ENCODE data around the gene TRAFD1. TPM values are rescaled to one million over a fixed set of nuclear protein-coding genes. Genes with fewer than 3 reads are reported as not detected.

Gene TRAFD1
- total and polyA plus RNA-seq, 2 donors: 25.7 to 46.3 TPM

- Histone ChIP-seq H3K9me3 (ENCODE audit: control insufficient read depth in 2 of 2, insufficient read depth in 1 of 2, low read length in 1 of 2) (no peaks in the 10 kb centered on the region), H3K4me3 (ENCODE audit: low read length in 2 of 2) (no peak overlapping the region), H3K4me1 (ENCODE audit: control insufficient read depth in 2 of 2, insufficient read depth in 2 of 2, low read length in 2 of 2) (no peaks in the 10 kb centered on the region), H3K27ac (ENCODE audit: low read depth in 1 of 2, low read length in 1 of 2) (no peak overlapping the region), H3K36me3 (ENCODE audit: control insufficient read depth in 2 of 2, insufficient read depth in 2 of 2, low read length in 1 of 2) (peaks cover 9 to 24% of the 10 kb centered on the region in 2 donors), H3K27me3 (ENCODE audit: control insufficient read depth in 2 of 2, insufficient read depth in 1 of 2, low read length in 1 of 2) (no peaks in the 10 kb centered on the region)
- DNase-seq (ENCODE audit: low read depth in 6 of 9, low spot score in 9 of 9): no peak
- WGBS: 94% methylated on average over 19 of the region's 19 CpGs
Observed at GRCh38 chr12:112169161-112169872, 44.0 kb downstream of the TRAFD1 start.

GRCh38 chr12:112169966-112170365 lies 44.6 kb downstream of the TRAFD1 start:
- 95% methylated on average over 7 of the region's 7 CpGs for WGBS

GRCh38 chr12:112170376-112170775 lies 45.0 kb downstream of the TRAFD1 start:
- Histone ChIP-seq H3K4me1 (ENCODE audit: control insufficient read depth in 2 of 2, insufficient read depth in 2 of 2, low read length in 2 of 2) (no peaks in the 10 kb centered on the region), H3K27me3 (ENCODE audit: control insufficient read depth in 2 of 2, insufficient read depth in 1 of 2, low read length in 1 of 2) (no peaks in the 10 kb centered on the region), H3K36me3 (ENCODE audit: control insufficient read depth in 2 of 2, insufficient read depth in 2 of 2, low read length in 1 of 2) (peaks cover 13 to 31% of the 10 kb centered on the region in 2 donors), H3K4me3 (ENCODE audit: low read length in 2 of 2) (no peak overlapping the region), H3K9me3 (ENCODE audit: control insufficient read depth in 2 of 2, insufficient read depth in 1 of 2, low read length in 1 of 2) (no peaks in the 10 kb centered on the region), H3K27ac (ENCODE audit: low read depth in 1 of 2, low read length in 1 of 2) (no peak overlapping the region)
- DNase-seq (ENCODE audit: low read depth in 6 of 9, low spot score in 9 of 9): peak in 2 of 9 donors; percentile 7 to 14
- 79% methylated on average over 8 of the region's 8 CpGs for WGBS

More at GRCh38 chr12:112169966-112170365, 44.6 kb downstream of the TRAFD1 start:
- Histone ChIP-seq H3K4me1 (ENCODE audit: control insufficient read depth in 2 of 2, insufficient read depth in 2 of 2, low read length in 2 of 2) (no peaks in the 10 kb centered on the region), H3K36me3 (ENCODE audit: control insufficient read depth in 2 of 2, insufficient read depth in 2 of 2, low read length in 1 of 2) (peaks cover 9 to 28% of the 10 kb centered on the region in 2 donors), H3K27me3 (ENCODE audit: control insufficient read depth in 2 of 2, insufficient read depth in 1 of 2, low read length in 1 of 2) (no peaks in the 10 kb centered on the region), H3K4me3 (ENCODE audit: low read length in 2 of 2) (no peak overlapping the region), H3K9me3 (ENCODE audit: control insufficient read depth in 2 of 2, insufficient read depth in 1 of 2, low read length in 1 of 2) (no peaks in the 10 kb centered on the region), H3K27ac (ENCODE audit: low read depth in 1 of 2, low read length in 1 of 2) (no peak overlapping the region)
- no peak for DNase-seq (ENCODE audit: low read depth in 6 of 9, low spot score in 9 of 9)

GRCh38 chr12:112170971-112171596 lies 45.7 kb downstream of the TRAFD1 start:
- no peak for DNase-seq (ENCODE audit: low read depth in 6 of 9, low spot score in 9 of 9)
- WGBS: 98% methylated on average over 17 of the region's 17 CpGs
- peaks cover 20 to 38% of the 10 kb centered on the region in 2 donors for H3K36me3 ChIP-seq (ENCODE audit: control insufficient read depth in 2 of 2, insufficient read depth in 2 of 2, low read length in 1 of 2)
- H3K27ac ChIP-seq (ENCODE audit: low read depth in 1 of 2, low read length in 1 of 2): no peak overlapping the region
- H3K4me1 ChIP-seq (ENCODE audit: control insufficient read depth in 2 of 2, insufficient read depth in 2 of 2, low read length in 2 of 2): no peaks in the 10 kb centered on the region
- H3K4me3 ChIP-seq (ENCODE audit: low read length in 2 of 2): no peak overlapping the region
- H3K27me3 ChIP-seq (ENCODE audit: control insufficient read depth in 2 of 2, insufficient read depth in 1 of 2, low read length in 1 of 2): no peaks in the 10 kb centered on the region
- no peaks in the 10 kb centered on the region for H3K9me3 ChIP-seq (ENCODE audit: control insufficient read depth in 2 of 2, insufficient read depth in 1 of 2, low read length in 1 of 2)

GRCh38 chr12:112172556-112173324 lies 47.4 kb downstream of the TRAFD1 start:
- DNase-seq (ENCODE audit: low read depth in 6 of 9, low spot score in 9 of 9): no peak
- H3K36me3 ChIP-seq (ENCODE audit: control insufficient read depth in 2 of 2, insufficient read depth in 2 of 2, low read length in 1 of 2): peaks cover 22 to 46% of the 10 kb centered on the region in 2 donors
- no peak overlapping the region for H3K27ac ChIP-seq (ENCODE audit: low read depth in 1 of 2, low read length in 1 of 2)
- WGBS: 98% methylated on average over 21 of the region's 21 CpGs
- no peaks in the 10 kb centered on the region for H3K9me3 ChIP-seq (ENCODE audit: control insufficient read depth in 2 of 2, insufficient read depth in 1 of 2, low read length in 1 of 2)
- no peaks in the 10 kb centered on the region for H3K4me1 ChIP-seq (ENCODE audit: control insufficient read depth in 2 of 2, insufficient read depth in 2 of 2, low read length in 2 of 2)
- H3K4me3 ChIP-seq (ENCODE audit: low read length in 2 of 2): no peak overlapping the region
- no peaks in the 10 kb centered on the region for H3K27me3 ChIP-seq (ENCODE audit: control insufficient read depth in 2 of 2, insufficient read depth in 1 of 2, low read length in 1 of 2)

- 97% methylated on average over 20 of the region's 20 CpGs for WGBS
- no peak overlapping the region for H3K27ac ChIP-seq (ENCODE audit: low read depth in 1 of 2, low read length in 1 of 2)
- H3K4me3 ChIP-seq (ENCODE audit: low read length in 2 of 2): no peak overlapping the region
- H3K4me1 ChIP-seq (ENCODE audit: control insufficient read depth in 2 of 2, insufficient read depth in 2 of 2, low read length in 2 of 2): no peaks in the 10 kb centered on the region
- no peaks in the 10 kb centered on the region for H3K9me3 ChIP-seq (ENCODE audit: control insufficient read depth in 2 of 2, insufficient read depth in 1 of 2, low read length in 1 of 2)
- no peaks in the 10 kb centered on the region for H3K27me3 ChIP-seq (ENCODE audit: control insufficient read depth in 2 of 2, insufficient read depth in 1 of 2, low read length in 1 of 2)
- no peak for DNase-seq (ENCODE audit: low read depth in 6 of 9, low spot score in 9 of 9)
- H3K36me3 ChIP-seq (ENCODE audit: control insufficient read depth in 2 of 2, insufficient read depth in 2 of 2, low read length in 1 of 2): peaks cover 33 to 65% of the 10 kb centered on the region in 2 donors
Observed at GRCh38 chr12:112175361-112176155, 50.2 kb downstream of the TRAFD1 start.

- WGBS: 95% methylated on average over 11 of the region's 11 CpGs
Observed at GRCh38 chr12:112176321-112177010, 51.1 kb downstream of the TRAFD1 start.

GRCh38 chr12:112178796-112179195 lies 53.4 kb downstream of the TRAFD1 start:
- H3K36me3 ChIP-seq (ENCODE audit: control insufficient read depth in 2 of 2, insufficient read depth in 2 of 2, low read length in 1 of 2): peaks cover 24 to 66% of the 10 kb centered on the region in 2 donors

More at GRCh38 chr12:112176321-112177010, 51.1 kb downstream of the TRAFD1 start:
- H3K4me3 ChIP-seq (ENCODE audit: low read length in 2 of 2): no peak overlapping the region
- no peak for DNase-seq (ENCODE audit: low read depth in 6 of 9, low spot score in 9 of 9)
- no peaks in the 10 kb centered on the region for H3K27me3 ChIP-seq (ENCODE audit: control insufficient read depth in 2 of 2, insufficient read depth in 1 of 2, low read length in 1 of 2)
- no peaks in the 10 kb centered on the region for H3K9me3 ChIP-seq (ENCODE audit: control insufficient read depth in 2 of 2, insufficient read depth in 1 of 2, low read length in 1 of 2)
- no peak overlapping the region for H3K27ac ChIP-seq (ENCODE audit: low read depth in 1 of 2, low read length in 1 of 2)
- no peaks in the 10 kb centered on the region for H3K4me1 ChIP-seq (ENCODE audit: control insufficient read depth in 2 of 2, insufficient read depth in 2 of 2, low read length in 2 of 2)
- H3K36me3 ChIP-seq (ENCODE audit: control insufficient read depth in 2 of 2, insufficient read depth in 2 of 2, low read length in 1 of 2): peaks cover 28 to 62% of the 10 kb centered on the region in 2 donors

More at GRCh38 chr12:112178796-112179195, 53.4 kb downstream of the TRAFD1 start:
- Histone ChIP-seq H3K4me3 (ENCODE audit: low read length in 2 of 2) (no peak overlapping the region), H3K27me3 (ENCODE audit: control insufficient read depth in 2 of 2, insufficient read depth in 1 of 2, low read length in 1 of 2) (no peaks in the 10 kb centered on the region), H3K4me1 (ENCODE audit: control insufficient read depth in 2 of 2, insufficient read depth in 2 of 2, low read length in 2 of 2) (no peaks in the 10 kb centered on the region), H3K27ac (ENCODE audit: low read depth in 1 of 2, low read length in 1 of 2) (no peak overlapping the region), H3K9me3 (ENCODE audit: control insufficient read depth in 2 of 2, insufficient read depth in 1 of 2, low read length in 1 of 2) (no peaks in the 10 kb centered on the region)
- WGBS: 99% methylated on average over 15 of the region's 15 CpGs
- no peak for DNase-seq (ENCODE audit: low read depth in 6 of 9, low spot score in 9 of 9)

Data from thymus (tissue), 11 donors.